Colon (tissue), 2 donors: ENCODE measurements around the gene NSL1.

Experiments
- FAIRE-seq: peaks from 2 replicates; lab custom pipeline; 2012; peaks lifted over from hg19 to GRCh38; lab: Jason Lieb, UNC
- donor health status: control.
- donor health status: control.

The NSL1 gene

DNA sequence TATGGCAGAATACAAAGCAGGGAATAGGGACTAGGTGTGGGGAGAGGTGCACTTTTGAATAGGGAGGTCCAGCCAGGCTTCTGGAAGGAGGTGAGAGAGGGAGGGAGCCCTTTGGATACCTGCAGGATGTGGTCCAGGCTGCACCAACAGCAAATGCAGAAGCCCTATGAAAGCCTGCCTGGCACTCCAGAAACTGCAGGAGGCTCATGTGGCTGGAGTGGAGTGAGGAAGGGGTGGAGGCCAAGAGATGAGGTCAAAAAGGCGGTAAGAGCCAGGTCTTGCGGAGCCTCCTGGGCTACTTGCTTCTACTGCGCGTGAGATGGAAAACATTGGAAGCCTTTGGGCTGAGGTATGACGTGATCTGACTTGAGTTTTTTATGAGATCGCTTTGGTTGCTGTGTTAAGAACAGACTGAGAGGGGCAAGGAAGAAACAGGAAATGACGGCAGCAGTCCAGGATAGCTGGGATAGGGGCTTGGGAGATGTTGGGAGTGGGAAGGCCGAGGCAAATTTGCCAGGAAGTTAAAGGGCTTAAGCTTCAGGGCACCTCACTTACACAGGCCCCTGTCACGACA lies 87.5 kb downstream of the NSL1 start:
- no peak for FAIRE-seq

DNA sequence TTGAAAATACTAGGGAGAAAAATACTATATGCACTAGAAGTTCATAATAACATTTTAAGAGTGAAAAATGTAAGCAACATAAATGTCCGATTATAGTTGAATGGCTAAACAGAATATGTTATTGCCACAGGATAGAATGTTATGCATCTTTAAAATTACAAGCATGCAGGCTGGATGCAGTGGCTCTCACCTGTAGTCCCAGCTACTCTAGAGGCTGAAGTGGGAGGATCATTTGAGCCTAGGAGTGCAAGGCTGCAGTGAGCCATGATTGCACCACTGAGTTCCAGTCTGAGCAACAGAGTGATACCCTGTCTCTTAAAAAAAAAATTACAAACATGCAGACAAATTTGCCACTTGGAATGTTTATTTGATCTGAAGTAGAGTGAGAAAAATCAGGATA lies 88.9 kb downstream of the NSL1 start:
- no peak for FAIRE-seq

DNA sequence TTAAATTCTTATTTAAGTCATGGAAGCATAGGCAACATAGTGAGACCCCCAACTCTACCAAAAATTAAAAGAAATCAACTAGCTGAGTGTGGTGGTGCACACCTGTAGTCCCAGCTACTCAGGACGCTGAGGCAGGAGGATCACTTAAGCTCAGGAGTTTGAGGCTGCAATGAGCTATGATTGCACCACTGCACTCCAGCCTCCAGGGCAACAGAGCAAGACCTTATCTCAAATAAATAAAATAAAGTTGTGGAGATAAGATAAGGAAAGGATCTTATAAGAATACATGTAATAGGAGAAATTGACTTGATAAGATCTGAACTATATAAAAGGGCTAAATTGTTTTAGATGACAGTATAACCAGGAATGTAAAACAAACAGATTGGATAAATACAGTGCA lies 89.7 kb downstream of the NSL1 start:
- no peak for FAIRE-seq

DNA sequence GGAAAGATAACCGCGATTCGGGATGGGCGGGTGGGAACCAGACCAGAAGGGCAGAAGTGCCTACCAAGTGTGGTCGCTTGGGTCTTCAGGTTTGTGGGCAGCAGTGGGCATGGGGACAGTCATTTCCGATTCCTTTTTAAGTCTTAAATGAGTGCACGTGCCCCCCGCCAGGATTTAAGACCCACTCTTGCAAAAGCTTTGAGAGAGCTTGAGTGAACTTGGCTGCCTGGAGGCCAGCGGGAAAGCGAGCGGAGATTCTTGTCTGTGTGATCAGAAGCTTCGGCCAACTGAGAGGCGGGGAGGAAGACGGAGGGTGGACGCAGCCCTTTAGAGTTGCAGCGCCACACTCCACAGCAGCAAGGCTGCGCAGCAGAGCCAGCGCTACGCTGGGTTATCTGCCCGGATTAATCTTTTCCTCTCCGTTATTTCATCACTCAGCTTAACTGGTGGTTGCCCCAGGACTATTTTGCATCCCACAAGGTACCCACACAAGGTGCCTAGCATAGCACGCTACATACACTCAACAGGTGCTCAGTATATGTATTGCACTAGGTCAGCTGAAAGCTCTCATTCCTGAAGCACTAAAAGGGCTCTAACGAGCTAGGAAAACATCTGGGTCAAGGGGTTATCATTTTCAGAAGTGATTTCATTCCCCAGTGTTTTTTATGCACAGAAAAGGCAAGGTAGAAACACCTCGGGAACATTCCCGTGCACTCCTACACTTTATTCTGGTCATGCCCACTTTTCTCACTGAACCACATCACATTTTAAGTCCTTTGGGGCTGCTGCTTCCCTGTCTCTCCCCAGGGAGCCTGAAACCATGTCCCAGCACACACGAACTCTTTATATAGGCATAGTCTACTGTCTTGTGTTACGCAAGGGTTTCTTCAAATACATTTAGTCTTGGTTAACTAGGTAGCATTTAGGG lies 90.4 kb downstream of the NSL1 start:
- no peak for FAIRE-seq

DNA sequence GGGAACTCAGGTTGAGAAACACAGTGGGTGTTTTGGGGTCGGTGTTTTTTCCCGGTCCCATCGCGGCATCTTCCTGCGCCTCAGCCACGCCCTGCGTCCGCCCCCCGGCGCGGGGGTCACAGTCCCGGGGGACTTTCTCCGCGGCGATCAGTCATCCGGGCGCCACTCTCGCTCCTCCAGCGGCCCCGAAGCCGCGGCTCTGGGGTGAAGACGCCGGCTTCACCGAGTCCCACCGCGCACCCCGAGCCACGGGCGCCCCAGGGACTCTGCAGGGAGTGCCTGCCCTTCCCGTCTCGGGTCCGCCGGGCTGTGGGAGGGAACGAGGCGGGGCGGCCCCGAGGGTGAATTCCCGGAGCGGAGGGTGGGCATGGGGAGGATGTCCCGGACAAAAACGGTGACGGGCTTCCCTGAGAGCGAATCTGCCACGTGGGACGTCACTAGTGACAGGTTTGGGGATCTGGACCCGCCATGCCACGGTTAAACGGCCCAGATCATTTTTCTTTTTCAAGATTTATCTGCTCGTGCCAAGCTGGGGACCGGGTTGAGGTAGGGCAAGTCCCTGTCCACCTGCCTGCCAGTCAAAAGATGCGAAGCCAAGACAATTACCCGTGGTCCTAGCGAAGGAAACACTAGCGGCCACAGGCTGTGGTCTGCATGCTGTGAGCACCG lies 91.2 kb downstream of the NSL1 start:
- no peak for FAIRE-seq

DNA sequence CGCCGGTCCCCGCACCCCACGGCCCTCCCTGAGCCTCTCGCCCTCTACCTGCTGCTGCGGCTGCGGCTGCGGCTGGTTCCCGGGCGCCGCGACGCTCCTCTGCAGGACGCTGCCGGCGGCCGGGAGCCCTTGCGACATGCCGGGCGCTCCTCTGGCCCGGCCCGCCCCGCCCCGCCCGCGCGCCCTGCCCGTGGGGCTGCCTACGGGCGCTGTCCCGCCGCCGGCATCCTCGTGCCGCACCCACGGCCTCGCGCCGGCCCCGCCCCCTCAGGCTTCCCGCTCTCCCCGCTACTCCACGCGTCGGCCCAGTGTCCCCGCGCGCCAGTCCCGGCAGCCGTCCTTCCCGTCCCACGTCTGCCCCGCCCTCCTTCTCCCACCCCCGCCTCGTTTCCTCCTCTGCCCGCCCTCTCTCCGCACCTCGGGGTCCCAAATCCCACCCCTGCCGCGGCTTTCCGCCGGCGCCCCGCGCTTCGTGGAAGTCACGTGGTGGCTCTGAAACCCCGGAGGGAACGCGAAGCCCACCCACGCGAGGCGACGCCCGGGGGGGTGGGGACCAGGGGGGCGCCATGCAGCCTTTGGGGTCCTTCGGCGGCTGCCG lies 91.9 kb downstream of the NSL1 start, which contains the start of gene BATF3:
TSS of gene BATF3 (minus strand) at position 216 of the 598 bp plus-strand sequence. CDS start at position 138, 78 bp downstream.
- FAIRE-seq, result no peak

DNA sequence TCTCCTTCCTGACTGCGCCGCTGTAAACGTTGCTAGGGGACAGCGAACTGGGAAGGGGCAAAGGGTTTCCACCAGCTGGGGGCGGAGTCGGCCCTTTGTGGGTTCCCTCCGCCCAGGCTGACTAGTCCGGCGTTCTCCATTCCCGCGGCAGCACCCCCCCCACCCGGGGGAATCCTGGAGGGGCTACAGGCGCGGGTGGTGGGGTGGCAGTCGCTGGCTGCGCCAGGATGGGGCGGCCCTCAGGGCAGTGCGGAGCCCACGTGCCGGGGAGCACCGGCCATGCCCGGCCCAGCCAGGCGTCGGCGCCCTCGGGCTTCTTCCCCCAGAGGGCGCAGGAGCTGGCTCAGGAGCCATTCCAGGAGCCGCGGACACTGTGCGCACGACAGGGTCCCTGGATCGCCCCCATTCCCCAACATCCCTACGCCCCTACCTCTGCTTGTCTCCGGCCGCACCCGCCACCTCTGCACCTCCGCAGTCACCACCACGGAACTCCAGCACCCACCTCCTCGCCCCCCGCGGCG lies 92.4 kb downstream of the NSL1 start:
- no peak for FAIRE-seq

DNA sequence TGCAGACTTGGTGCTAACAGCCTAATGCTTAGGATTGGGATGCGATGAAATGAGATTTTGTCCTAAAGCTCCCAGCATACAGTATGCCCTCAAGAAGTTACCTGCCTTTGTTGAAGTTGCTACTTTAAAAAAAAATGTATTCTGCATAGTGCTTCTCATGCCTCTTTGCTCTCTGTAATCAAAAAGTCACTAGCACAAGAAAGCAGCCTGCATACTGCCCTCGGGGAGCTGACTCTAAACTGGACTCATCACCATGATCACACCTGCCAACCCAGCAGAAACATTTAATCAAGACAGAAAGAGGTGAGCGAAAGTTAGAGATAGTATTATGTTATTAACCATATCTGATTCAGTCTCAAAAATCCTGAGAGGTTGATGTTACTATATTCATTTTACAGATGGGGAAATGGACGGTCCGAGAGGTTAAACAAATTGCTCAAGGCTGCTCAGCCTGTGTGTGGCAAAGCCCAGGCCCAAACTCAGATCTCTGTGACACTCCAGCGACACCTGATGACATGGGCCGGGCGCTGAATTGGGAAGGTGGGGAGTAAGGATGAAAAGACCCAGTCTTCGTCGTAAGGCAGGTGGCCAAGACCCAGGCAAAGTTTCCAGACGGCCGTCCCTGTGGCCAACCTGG lies 93.0 kb downstream of the NSL1 start:
- FAIRE-seq, result no peak

DNA sequence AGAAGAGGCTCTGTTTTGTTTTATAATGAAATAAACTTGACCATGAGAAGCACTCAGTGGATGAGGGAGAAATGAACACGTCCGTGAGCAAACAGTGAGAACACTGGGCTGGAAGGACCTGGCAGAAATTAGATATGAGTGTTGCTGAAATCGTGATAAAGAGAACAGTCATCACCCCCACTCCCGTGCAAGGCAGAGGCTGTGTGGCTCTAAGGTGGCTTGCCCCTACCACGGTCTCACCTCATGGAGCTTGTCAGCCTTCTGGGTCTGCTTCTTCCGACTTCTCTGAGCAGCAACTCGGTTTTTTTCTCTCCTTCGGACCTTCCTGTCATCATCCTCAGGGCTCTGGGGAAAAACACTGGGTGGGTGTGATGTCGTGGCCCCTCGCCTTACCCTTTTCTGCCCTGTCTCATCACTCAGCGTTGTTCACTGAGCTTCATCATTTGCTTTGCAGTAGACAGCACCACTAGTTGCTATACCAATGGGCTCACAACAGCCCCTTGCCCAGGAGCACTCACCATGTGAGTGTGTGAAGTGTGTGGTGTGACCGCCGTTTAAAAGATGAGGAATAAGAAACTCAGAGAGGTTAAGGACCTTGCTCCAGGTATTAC lies 94.8 kb downstream of the NSL1 start:
- no peak for FAIRE-seq

DNA sequence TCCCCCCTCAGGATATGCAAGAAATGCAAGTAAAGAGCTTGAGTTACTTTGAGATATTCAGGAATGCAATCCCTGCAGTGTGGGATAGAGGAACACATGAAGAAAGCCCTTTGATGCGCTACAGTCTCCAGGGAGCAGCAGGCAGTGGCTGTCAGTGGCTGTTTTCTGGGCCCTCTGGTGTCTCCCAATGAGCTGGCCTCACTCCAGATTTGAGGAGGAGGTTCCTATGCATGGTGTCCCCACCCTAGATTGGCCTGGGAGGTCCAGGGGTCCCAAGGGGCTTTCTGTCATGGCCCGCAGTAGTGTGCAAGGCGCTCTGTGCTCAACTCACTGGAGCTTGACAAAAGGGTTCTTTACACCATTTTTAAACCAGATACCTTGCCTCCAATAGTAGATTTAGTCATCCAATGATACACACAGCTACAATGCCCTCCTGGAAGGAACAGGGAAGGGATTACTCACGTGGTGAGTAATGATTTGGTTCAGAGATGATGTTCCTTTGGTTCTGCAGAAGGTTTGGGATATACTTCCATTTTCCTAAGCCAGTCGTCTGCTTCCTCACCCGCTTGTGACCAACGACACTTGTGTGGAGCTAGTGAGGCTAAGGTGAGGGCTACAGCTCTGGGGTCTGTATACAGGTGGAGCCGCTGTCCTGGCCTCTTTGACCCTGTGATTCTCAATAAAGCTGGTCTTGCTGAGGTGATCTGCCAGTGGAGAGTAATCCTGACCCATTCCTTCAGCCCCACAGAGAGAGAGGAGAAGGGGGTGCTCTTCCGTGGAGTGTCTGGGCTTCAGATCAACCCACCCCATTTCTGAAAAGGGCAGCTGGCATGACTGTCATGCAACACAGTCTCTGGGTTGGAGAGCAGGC lies 98.6 kb downstream of the NSL1 start:
- no peak for FAIRE-seq

DNA sequence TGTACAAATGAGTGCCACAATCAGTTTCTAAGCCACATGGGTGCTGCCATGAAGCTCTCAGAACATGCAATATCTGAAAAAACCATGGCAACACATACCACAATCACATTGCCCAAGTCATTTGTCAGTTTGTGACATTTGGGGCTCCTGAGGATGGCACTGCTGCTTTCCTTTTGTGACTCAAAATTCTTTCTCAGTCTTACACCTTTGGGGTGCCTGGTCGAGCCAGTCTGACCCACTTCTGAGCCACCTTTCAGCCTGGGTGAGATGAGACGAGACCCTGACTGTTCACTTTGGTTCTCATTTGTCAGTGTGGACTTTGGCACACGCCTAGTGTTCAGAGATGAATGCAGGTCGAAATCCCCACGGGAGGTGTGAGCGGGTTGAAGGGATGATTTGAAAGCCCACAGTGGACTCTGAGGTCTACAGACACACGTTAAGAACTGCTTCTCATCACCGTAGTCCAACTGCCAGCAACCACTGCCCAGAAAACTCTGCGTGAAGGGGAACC lies 100.0 kb downstream of the NSL1 start:
- no peak for FAIRE-seq

DNA sequence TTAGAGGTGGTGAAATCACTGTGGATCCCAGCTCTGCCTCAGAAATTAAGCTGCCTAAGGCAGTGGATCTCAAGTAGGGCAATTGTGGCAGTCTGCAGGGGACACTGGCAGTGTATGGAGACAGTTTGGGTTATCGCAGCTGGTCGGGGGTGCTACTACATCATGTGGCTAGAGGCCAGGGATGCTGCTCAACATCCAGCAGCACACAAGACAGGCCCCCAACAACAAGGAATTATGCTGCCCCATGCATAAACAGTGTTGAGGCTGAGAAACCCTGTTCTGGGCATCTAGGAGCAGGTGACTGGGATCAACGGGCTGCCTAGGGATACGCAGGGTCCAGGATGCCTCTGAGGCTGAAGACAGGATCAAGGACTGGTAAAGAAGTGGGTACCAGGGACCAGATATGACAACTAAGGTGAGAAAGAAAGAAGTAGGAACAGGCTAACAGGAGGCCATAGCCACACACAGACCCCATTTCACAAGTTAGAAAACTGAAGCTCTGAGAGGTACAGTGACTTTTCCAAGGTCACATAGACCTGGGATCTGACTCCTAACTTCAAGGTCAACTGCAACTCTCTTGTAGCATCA lies 100.7 kb downstream of the NSL1 start:
- no peak for FAIRE-seq

DNA sequence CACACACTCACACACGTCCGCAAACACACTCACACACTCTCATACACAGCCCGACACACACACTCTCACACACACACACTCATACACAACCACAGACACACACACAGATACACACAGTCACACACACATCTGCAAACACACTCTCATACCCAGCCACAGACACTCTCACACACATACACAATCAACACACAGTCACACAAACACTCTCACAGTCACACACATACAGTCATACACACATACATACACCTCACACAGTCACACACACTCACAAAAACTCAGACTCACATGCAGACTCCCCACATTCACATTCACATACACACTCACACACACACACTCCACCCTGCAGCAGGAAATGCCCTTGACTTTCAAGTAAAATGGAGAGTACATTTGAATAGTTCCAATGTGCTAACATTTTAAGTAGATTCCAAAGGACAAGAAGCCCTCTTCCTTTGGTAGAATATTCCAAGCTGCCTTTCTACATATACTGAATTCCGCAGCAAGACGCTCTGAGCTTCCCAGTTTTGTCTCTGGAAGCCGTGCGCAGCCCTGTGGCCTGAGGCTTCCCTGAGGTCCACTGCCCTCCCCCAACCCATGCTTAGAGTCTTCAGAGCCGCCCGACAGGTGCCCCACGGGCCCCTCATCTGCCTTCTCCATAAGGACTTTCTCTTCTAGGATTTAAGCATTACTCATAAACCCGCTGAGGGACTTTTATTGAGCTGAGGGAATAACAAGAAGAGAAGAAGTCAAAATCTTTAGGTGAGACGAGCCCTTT lies 101.6 kb downstream of the NSL1 start:
- no peak for FAIRE-seq

DNA sequence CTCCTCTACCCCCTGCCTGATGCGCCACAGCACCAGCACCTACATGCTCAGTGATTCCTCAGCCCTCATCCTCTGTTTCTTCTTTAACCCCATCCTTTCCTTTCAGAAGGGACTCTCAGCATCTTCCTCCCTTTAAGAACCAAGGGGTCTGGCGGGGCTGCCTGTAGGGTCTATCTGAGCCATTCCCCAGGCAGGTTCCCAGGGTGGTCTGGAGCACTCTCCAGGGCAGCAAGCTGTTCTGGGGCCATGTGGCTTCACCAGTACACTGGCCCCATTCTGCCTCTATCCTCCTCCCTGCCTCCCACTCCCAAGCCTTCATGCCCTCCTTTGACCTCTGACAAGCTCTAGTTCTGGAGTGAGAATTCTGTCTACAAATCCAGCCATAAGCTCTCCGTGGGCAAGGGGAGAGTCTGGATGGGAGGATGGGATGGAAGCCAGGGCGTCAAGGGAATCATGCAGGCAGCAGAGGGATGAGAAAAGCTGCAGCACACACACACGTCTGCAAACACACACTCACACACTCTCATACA lies 102.3 kb downstream of the NSL1 start:
- FAIRE-seq, result no peak

DNA sequence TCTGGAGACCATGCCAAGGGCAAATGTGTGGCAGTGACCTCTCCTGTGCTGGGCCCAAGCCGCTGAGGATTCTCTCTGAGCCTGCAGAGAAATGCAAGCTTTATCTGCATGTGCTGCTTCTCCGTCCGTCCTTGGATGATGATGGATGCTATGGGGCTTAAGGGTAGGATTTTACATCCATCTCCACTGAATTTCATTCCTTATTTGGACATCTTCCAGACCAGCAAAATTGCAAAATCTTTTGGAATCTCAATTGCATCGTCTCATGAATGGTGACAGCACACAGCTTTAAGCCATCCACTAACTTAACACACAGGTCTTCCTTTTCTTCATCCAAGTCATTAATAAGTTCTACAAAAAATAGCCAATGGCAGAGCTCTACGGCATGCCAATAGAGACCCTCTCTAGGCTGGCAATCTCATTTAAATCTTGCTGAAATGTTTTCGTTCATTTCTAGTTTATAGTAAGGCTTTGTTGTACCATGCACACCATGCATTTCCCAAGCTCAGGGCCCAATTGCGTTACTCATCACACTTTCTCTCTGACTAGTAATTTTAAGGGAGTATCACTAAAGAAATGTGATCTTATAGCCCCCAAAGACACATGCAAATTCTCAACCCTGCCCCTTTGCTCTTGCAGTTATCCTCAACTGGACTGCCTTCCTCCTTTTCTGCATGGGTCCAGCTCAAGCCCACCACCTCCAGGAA lies 103.1 kb downstream of the NSL1 start:
- no peak for FAIRE-seq

DNA sequence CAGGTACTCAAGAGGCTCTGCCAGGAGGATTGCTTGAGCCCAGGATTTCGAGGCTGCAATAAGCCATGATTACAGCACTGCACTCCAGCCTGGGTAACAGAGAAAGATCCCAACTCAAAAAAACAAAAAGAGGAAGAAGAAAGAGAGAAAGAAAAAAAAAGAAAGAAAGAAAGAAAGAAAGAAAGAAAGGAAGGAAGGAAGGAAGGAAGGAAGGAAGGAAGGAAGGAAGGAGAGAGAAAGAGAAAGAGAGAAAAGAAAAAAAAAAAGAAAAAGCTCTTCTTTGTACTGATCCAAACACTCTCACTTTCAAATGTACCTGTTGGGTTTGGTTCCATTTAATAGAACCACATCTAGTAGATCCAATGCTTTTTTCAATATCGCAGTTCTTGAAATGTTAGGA lies 103.8 kb downstream of the NSL1 start:
- FAIRE-seq, result no peak

DNA sequence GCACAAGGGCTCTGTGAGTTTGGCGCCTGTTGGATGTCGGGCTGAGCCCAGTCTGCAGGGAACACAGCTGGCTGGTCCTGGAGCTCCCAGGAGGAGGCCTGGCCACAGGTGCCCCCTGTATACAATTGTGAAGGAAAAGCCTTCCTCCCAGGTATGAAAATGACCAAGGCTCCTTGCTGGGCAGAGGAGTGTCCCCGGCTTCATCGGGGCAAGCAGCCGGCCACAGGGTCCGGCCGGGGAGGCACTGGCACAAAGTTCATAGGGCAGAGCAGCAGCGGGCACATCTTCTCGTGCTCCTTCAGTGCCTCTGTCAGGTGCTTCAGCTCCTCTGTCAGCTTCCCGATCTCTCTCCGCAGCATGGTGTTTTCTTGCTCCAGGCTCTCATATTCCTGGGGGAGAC lies 105.0 kb downstream of the NSL1 start:
- no peak for FAIRE-seq

DNA sequence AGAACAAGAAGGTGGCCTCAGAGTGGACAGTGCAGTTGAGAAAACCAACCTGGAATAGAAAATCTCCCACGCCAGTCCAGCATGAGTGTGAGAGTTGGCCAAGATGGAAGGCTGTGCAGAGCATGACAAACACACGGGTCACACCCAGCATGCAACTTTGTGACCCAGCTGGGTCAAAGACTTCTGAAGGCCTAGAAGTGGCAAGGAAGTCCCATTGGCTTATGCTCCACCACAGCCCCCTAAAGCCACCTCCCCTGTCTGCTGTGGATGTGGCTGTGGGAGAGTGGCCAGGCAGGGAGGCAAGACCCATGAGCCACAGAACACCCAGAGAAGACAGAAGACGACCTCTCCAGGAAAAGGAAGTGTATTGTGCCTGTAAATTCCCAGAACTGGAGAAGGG lies 105.5 kb downstream of the NSL1 start:
- no peak for FAIRE-seq
